ENCODE data around the gene BICDL1.

GRCh38 chr12:120060717-120061116 is 71.7 kb downstream of the BICDL1 start:
- TF ChIP-seq POLR2A (IDR thresholded peaks at IDR 0.05) (no peak), CTCF (IDR thresholded peaks at IDR 0.05) (no peak)
